NCI-H146 treated with DMSO at 0.1 percent for 48 hours (cell line): ENCODE data around the gene PHLPP1.
"Not testable (repeated sequence)": the region's sequence is repeated elsewhere in the genome, so short reads cannot be mapped to it uniquely, and the experiment has no call there.

Experiments used
- DNase-seq: peaks from one replicate; lab custom pipeline; 2025; ENCODE audit not compliant: unreplicated experiment; lab: John Stamatoyannopoulos, UW

PHLPP1 gene

DNA sequence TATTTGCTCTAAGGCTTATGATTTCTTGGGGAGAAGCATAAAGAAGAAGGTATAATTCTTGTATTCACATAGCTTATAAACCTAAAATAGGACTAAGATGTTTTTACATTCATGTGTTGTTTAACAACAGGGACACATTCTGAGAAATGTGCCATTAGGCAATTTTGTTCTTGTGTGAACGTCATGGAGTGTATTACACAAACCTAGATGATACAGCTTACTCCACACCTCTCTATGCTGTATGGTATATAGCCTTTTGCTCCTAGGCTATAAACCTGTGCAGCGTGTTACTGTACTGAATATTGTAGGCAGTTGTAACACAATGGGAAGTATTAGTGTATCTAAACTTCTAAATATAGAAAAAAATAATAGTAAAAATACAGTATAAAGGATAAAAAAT is 92.1 kb downstream of the PHLPP1 start:
- DNase-seq, result no peak

DNA sequence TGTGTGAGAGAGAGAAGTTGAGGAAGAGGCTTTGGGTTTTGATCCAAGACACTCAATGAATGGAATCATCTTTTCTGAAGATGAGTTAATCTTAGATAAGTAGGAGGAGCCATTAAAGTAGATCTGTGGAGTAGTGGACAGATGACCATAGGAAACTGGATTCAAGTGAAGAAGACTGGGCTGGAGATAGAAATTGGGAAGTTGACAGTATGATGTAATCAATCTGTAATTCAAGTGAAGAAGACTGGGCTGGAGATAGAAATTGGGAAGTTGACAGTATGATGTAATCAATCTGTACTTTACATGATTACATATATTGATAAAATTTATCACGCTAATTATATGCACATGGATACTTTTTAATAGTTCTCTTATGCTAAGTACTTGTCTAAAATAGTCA is 92.8 kb downstream of the PHLPP1 start:
- no peak for DNase-seq

DNA sequence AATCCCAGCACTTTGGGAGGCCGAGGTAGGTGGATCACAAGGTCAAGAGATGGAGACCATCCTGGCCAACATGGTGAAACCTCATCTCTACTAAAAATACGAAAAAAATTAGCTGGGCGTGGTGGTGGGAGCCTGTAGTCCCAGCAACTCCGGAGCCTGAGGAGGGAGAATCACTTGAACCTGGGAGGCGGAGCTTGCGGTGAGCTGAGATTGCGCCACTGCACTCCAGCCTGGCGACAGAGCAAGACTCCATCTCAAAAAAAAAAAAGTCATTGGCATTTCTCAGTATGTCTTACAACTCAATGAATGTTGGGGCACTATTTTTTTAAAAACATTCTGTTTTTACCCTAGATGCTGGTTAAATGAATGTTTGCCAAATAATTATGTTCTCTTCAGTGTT is 94.1 kb downstream of the PHLPP1 start:
- not testable (repeated sequence) for DNase-seq

DNA sequence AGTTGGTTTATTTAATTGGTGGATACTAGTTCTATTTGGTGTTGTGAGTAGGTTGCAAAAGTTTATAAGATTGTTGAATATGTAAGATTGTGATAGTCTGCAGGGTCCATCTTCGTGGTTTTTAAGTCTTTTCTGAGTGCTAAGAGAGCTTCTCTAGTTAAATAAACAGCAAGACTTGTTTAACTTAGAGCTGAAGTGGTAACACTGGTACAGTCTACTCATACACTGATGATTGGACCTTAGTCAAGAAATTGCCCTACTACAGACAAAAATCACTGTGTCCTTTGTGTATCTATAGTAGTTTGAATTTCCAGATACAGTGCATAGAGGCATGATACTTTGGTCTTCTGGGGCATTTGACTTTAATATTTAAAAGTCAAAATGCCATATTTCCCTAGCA is 94.6 kb downstream of the PHLPP1 start:
- no peak for DNase-seq

GRCh38 chr18:62810682-62811081 is 95.3 kb downstream of the PHLPP1 start:
- no peak for DNase-seq

GRCh38 chr18:62811674-62812073 is 96.3 kb downstream of the PHLPP1 start:
- DNase-seq, result no peak

DNA sequence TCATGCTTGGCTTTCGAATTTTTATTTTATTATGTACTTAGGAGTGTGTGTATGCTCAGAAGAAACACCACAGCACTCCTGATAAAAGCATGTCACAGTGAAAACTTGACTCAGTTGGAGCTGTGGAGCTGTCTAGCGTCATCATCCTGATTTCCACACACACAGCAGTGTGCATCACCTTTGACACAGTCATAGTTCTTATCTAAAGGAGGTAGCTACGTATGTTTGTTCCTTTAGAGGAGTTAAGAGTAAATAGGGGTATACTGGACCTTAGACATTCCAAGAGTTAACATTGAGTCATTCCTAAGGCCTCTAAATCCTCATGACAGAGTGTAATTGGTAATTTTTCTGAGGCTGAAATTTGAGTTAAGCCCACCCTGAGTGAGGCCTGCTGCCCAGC is 96.9 kb downstream of the PHLPP1 start:
- DNase-seq, result no peak

GRCh38 chr18:62812876-62813275 is 97.5 kb downstream of the PHLPP1 start:
- no peak for DNase-seq

- no peak for DNase-seq
These were observed 98.9 kb downstream of the PHLPP1 start for GRCh38 chr18:62814132-62814759.

DNA sequence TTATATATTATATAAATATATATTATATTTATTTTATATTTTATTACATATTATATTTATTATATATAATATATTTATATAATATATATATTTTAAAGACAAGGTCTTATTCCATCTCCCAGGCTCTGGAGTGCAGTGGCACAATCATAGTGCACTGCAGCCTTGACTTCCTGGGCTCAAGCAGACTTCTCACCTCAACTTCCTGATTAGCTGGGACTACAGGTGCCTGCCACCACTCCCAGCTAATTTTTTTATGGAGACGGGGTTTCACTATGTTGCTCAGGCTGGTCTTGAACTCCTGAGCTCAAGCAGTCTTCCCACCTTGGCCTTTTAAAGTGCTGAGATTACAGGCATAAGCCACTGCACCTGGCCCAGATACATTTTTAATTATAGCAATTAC is 110.0 kb downstream of the PHLPP1 start:
- no peak for DNase-seq

- peak; percentile 19 for DNase-seq
These were observed 112.1 kb downstream of the PHLPP1 start for GRCh38 chr18:62827397-62827796.

DNA sequence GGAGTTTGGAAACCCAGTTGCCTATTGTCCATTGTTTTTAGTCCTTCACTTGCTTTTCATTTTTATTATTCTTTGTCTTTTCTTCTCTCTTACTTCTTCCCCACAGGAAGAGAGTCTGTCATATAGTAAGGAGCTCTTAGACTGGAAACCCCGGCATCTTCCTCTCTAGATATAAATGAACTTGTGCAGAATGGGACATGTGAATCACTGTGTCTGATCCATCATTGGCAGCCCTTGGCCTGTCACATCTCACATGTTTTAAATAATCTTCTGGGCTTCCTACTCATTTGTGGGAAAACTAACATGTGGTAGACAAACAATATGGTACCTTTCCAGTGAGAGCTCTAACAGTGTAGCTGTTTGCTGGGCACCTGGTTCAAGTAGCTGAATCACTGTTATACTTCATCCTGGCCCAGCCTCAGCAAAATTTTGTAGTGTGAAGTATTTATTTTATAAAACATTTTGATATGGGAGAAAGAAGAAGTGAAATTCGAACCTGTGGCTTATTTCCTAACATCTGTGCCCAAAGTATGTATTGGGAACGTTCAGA is 112.8 kb downstream of the PHLPP1 start:
- no peak for DNase-seq

- DNase-seq, result no peak
These were observed 113.5 kb downstream of the PHLPP1 start for GRCh38 chr18:62828852-62829251.

DNA sequence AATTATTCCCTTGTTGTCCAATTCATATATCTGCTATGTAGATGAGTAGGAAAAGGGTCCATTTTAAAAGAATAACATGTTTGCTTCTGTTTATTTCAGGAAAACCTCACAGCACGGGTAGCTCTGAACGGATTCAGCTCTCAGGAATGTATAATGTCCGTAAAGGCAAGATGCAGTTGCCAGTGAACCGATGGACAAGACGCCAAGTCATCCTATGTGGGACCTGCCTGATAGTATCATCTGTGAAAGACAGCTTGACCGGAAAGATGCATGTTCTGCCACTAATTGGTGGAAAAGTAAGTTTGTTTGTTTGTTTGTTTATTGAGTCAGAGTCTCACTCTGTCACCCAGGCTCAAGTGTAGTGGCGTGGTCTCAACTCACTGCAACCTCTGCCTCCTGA is 114.6 kb downstream of the PHLPP1 start:
- no peak for DNase-seq

- DNase-seq, result peak; percentile 25
These were observed 116.9 kb downstream of the PHLPP1 start for GRCh38 chr18:62832282-62832681.

DNA sequence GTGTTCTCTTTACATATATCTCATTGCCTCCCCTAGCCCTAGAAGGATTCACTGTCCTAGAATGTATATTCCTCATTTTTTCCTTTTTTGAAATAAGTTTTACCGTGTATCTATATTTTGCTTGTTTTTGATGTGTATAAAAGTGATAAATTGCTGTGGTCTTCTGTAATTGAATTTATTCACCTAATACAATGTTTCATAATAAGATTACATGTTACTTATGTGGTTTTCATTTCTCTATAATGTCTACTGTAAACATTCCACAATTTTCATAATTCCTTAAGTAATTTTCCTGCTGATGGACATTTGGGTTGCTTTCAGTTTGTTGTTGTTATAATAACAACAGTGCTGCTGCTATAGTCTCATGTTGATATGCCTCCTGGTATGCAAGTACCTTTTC is 118.2 kb downstream of the PHLPP1 start:
- no peak for DNase-seq

DNA sequence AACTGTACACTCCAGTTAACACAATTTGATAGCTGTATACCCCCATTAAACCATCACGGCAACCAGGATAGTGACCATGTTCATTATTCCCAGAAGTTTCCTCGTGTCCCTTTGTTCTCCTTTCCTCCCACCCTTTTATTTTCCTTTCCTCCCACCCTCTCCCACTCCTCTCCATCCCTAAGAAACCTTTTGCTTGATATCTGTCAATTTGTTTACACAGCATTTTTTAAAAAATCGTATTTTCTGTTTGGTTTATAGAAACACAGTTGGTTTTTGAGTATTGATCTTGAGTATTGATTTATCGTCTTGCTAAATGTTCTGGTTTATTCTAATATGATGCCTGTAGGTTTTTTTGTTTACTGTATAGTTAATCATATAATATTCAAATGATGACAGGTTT is 119.4 kb downstream of the PHLPP1 start:
- no peak for DNase-seq

DNA sequence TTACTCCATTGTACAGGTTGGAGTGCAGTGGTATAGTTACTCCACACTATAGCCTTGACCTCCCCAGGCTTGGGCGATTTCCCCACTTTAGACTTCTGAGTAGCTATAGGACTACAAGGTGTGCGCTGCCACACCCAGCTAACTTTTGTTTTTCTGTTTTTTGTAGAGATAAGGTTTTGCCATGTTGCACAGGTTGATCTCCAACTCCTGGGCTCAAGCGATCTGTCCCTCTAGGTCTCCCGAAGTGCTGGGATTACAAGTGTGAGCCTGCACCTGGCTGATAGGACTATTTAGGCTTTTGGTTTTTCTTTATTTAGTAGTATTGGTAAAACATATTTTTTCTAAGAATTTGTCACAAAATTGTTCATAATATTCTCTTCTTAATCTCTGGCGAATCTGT is 121.7 kb downstream of the PHLPP1 start:
- no peak for DNase-seq

DNA sequence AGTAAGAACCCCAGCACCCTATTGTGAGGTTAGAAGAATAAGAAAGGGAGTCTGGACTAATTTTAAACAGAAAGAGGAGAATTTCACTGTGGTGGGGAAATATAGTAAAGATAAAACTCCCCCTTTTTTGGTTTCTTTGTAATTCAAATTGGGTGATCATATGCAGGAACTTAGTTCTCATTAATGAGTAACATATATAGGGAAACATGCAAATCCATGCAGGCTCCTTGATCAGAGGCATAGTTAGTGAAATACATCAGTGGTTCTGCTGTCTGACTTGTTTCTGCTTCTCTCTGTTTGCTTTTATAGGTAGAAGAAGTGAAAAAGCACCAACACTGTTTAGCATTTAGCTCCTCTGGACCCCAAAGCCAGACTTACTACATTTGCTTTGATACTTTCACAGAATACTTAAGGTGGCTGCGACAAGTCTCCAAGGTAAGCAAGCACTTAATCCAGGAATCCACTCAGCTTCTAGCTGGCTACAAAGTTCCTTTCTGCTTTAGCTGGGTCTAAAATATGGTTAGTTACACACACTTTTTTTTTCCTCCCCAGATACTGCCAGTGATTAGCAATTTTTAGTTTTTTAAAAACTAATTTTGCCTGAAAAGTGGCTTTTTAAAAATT is 123.2 kb downstream of the PHLPP1 start:
- no peak for DNase-seq

DNA sequence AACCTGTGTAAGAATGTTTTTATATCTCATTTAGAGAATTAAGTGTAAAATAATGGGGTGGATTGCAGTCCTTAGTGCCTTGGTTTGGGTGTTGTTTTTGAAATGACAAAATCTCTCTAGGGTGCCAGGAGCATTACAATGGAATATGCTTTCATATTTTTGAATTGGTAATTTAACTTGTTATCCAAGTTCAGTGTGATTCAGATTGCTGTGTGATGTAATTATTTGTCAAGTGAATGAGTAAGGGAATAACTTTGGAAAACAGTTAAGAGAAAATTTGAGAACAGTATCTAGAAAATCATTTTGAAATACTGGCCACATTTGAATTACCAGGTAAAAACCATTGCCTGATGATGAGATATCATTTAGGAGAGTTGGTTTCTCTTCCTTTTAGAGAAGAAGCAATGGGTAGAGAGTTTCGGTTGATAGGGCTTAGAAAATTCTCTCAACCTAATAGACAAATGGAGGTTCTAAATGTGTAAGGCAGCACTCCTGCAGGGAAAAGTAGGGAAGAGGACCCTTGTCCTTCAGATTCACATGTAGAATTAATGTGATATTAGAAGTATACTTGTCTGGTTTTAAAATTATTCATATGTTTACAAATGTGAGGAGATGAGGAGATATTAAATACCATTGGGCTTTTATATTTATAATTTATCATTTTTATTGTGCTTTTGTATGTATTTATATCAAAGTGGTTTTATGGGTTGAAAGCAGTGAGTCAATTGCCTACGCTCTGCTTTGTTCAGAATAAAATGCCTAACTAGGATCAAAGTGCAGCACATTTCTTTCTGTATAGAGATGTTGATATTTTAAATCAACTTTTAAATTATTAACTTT is 124.8 kb downstream of the PHLPP1 start:
- DNase-seq, result no peak

DNA sequence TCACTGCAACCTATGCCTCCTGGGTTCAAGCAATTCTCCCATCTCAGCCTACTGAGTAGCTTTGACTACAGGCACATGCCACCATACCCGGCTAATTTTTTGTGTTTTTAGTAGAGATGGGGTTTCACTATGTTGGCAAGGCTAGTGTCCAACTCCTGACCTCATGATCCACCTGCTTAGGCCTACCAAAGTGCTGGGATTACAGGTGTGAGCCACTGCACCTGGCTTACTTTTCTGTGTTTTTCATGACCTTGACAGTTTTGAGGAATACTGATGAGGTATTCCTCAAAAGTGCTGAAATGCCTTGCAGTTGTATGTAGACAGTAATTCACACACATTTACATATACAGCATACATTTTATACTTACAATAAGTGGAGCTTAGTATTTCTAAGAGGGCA is 126.1 kb downstream of the PHLPP1 start:
- no peak for DNase-seq

DNA sequence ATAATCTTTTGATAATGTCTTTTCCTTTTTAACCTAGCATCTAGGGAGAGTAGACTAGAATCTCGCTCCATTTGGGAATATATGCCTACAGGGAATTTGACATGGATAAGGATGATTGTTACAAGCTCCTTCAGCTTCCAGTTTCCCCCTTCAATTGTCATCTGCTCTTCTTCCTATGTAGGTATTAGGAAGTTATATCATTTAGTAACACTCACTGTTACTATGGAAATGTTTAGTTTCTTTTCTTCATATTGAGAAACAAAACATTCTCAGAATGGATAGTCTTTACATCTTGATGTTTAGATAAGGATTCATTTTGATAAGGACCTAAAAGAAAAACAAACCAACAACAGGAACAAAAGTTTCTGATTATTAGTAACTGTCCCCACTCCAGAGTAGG is 127.6 kb downstream of the PHLPP1 start:
- no peak for DNase-seq
